Spinal cord (tissue), 10 donors: ENCODE results near the gene RHOBTB1. TPM values are rescaled to one million over a fixed set of nuclear protein-coding genes. Genes with fewer than 3 reads are reported as not detected.
A peak's percentile ranks its signal among the peaks of the same experiment; 100 is the strongest.
"Not testable (repeated sequence)": the region's sequence is repeated elsewhere in the genome, so short reads cannot be mapped to it uniquely, and the experiment has no call there.

ENCODE experiments used
- DNase-seq, 6 donors: peaks; one replicate each; pipeline versions ENCODE4 v3.0.0 to v3.0.0-alpha.2; 2013 to 2015; ENCODE audit warnings: low spot score in 6 of 6, low read depth in 4 of 6
- H3K27ac ChIP-seq: one replicate; pipeline ENCODE4 v1.5.1; 2013; ENCODE audit warnings: low read depth, low read length, control low read depth
- H3K27me3 ChIP-seq: one replicate; pipeline ENCODE4 v1.6.1; 2013; ENCODE audit warnings: low read length; ENCODE audit not compliant: control insufficient read depth, insufficient read depth
- H3K36me3 ChIP-seq: one replicate; pipeline ENCODE4 v1.6.1; 2013; ENCODE audit warnings: low read length; ENCODE audit not compliant: control insufficient read depth, insufficient read depth
- H3K4me1 ChIP-seq: one replicate; pipeline ENCODE4 v1.6.1; 2013; ENCODE audit warnings: low read length; ENCODE audit not compliant: control insufficient read depth, insufficient read depth
- H3K4me3 ChIP-seq: one replicate; pipeline ENCODE4 v1.5.1; 2013; ENCODE audit warnings: low read depth, low read length, control low read depth
- H3K9me3 ChIP-seq: one replicate; pipeline ENCODE4 v1.6.1; 2013; ENCODE audit warnings: low read length; ENCODE audit not compliant: control insufficient read depth, insufficient read depth
- WGBS: methylation state at CpG from one replicate; pipeline ENCODE4 v1.1.5; 2013; ENCODE audit warnings: missing lambda C conversion rate; ENCODE audit not compliant: insufficient coverage; 5-methylcytosine and 5-hydroxymethylcytosine counted together
- polyA plus RNA-seq, 2 donors: library from polyadenylated mRNA; unstranded; fragments of 120-200 nt; gene quantifications; one replicate each; pipeline ENCODE4 v1.2.1, GENCODE V29; 2013; ENCODE audit not compliant: insufficient read length in 2 of 2
- total RNA-seq, 2 donors: library from RNA; depleted of rRNA in 1 of 2; stranded (reverse); fragments of 120-200 nt in 1 of 2; fragments of >200 nt in 1 of 2; gene quantifications; one replicate each; pipeline versions ENCODE4 v1.2.3 to v1.2.4, GENCODE V29; 2013 to 2014
- donor health status: healthy.

Gene RHOBTB1
- total and polyA plus RNA-seq, 4 donors, result 16.7 to 55.4 (median 19.0) TPM

DNA sequence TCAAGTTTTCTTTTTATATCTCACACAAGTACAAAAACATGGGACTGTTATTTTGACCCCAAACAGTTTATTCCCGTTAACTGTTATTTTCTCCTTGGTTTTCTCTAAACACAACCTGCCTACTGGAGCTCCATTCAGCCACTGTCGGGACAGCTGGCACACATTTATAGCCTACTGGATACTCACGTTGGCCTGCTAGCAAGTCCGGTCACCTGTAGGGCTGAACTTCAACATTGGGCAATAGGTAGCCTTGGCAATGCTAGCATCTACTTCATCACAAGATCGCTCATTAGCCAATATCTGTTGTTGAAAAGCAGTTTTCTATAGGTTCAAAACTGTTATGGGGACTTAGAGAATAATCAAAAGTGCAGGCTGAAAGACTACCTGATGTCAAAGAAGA lies 32.3 kb downstream of the RHOBTB1 start:
- DNase-seq, result no peak
- Histone ChIP-seq H3K36me3 (peaks cover 3% of the 10 kb centered on the region), H3K27me3 (no peaks in the 10 kb centered on the region), H3K4me1 (no peaks in the 10 kb centered on the region), H3K9me3 (no peaks in the 10 kb centered on the region), H3K4me3 (no peak overlapping the region), H3K27ac (no peak overlapping the region)
- WGBS, result 91% methylated on average over 4 of the region's 5 CpGs

DNA sequence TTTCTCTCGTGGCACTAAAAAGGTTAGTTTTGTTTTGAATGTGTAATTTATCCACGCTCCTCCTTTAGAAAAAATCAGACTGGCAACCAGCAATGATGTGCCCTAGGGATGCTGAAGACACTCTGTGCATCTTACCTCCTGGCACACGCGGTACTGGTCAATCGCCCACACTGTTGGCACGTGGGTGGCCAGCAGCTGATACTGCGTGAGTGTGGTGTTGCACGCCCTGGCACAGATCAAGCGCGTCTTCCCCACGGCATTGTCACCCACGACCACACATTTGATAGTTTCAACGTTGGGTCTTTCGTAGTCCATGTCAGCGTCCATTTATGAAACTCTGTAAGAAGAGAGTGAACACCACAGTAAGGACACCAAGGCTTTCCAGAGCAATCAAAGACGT lies 32.8 kb downstream of the RHOBTB1 start:
- Histone ChIP-seq H3K27me3 (no peaks in the 10 kb centered on the region), H3K36me3 (peaks cover 3% of the 10 kb centered on the region), H3K4me3 (no peak overlapping the region), H3K4me1 (no peaks in the 10 kb centered on the region), H3K27ac (no peak overlapping the region), H3K9me3 (no peaks in the 10 kb centered on the region)
- whole genome bisulfite sequencing, result 96% methylated on average over 15 of the region's 16 CpGs
- no peak for DNase-seq

DNA sequence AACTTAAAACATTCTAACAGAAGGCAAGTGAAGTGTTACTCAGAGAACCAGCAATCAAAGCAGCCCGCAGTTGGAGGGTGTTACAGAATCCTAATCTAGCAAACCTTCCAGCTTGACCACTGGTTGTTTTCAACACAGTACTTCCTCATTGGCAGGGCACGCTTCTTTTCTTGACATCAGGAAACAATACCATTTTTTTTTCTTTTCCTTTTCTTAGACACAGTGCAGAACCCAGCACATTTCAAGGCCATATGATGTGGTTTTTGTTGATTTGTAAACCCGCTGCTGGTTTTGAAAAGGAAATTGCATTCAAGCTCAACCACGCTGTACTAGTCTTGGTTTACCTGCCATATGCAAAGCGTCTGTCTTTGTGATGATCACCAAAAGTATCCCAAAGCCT lies 33.4 kb downstream of the RHOBTB1 start:
- H3K4me1 ChIP-seq, result no peaks in the 10 kb centered on the region
- no peak overlapping the region for H3K27ac ChIP-seq
- WGBS, result 60% methylated on average over 1 of the region's 5 CpGs
- H3K4me3 ChIP-seq, result no peak overlapping the region
- peaks cover 3% of the 10 kb centered on the region for H3K36me3 ChIP-seq
- no peaks in the 10 kb centered on the region for H3K27me3 ChIP-seq
- DNase-seq, result peak in 1 of 6 donors; percentile 33
- no peaks in the 10 kb centered on the region for H3K9me3 ChIP-seq

DNA sequence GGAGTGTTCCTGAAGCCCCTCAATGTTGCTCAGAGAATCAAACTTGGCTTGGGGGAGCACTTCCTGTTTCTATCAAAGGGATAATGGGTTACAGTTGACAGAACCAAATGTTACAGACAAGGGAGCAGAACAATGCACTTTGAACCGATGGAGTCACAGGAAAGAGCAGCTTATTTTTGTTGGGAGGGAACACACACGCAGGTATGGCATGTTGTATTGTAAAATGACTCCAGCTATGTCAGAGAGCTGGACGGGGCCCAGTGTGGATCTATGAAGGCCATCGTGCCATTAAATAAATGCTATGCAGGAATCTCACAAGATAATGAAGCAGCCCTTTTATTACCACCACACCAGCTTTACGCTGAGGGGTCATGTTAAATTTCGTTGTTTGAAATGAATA lies 35.1 kb downstream of the RHOBTB1 start:
- Histone ChIP-seq H3K27me3 (no peaks in the 10 kb centered on the region), H3K4me3 (no peak overlapping the region), H3K4me1 (no peaks in the 10 kb centered on the region), H3K36me3 (peaks cover 3% of the 10 kb centered on the region), H3K27ac (no peak overlapping the region), H3K9me3 (no peaks in the 10 kb centered on the region)
- 82% methylated on average over 3 of the region's 6 CpGs for WGBS
- DNase-seq, result no peak

DNA sequence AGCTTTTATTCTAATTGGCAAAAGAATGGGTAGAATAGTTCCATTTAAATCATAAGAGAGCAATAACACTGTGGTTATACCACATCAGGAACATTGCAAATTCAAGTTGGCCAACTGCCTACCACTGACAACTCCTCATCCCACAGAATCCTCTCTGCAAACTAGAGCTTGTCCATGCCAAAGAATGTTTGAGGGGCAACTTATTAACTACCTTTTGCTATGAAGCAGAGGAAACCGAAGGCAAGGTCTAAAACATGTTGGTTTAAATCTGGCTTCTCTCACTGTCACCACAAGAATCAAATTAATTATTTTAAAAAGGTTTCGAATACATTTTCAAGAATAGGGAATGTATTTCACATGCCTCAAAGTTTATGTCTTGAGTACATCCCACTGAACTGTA lies 36.0 kb downstream of the RHOBTB1 start:
- no CpG with 5 or more reads among the region's 2 CpGs for WGBS
- peaks cover 3% of the 10 kb centered on the region for H3K36me3 ChIP-seq
- DNase-seq, result no peak

DNA sequence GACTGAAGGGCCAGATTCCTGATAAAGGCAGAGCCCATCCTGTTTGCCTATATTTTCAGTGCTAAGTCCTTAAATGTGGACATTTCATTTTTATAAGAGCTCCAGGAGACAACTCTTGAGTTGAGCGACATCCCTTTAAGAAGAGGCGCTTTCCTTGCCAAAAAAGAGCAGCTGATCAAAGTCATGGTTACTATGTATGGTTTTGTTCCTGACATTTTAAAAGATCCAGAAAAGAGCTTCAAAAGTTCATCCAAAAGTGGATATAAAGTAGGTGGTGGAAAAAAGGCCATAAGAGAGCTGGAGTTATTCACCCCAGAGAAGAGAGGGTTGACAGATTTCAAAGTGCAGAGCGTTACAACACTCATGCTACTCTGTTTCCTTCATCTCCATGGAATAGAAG lies 36.7 kb downstream of the RHOBTB1 start:
- Histone ChIP-seq H3K4me1 (no peaks in the 10 kb centered on the region), H3K36me3 (peaks cover 3% of the 10 kb centered on the region), H3K27me3 (no peaks in the 10 kb centered on the region), H3K4me3 (no peak overlapping the region), H3K27ac (no peak overlapping the region), H3K9me3 (no peaks in the 10 kb centered on the region)
- 92% methylated on average over 2 of the region's 3 CpGs for WGBS
- no peak for DNase-seq

More for the DNA sequence above, 36.0 kb downstream of the RHOBTB1 start:
- Histone ChIP-seq H3K9me3 (no peaks in the 10 kb centered on the region), H3K27ac (no peak overlapping the region), H3K4me3 (no peak overlapping the region), H3K27me3 (no peaks in the 10 kb centered on the region), H3K4me1 (no peaks in the 10 kb centered on the region)

DNA sequence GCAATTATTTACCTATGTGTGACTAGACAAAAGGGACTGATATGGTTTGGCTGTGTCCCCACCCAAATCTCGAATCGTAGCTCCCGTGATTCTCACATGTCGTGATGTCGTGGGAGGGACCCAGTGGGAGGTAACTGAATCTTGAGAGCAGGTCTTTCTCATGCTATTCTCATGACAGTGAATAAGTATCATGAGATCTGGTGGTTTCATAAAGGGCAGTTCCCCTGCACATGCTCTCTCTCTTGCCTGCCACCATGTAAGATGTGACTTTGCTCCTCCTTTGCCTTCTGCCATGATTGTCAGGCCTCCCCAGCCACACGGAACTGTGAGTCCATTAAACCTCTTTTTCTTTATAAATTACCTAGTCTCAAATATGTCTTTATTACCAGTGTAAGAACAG lies 37.2 kb downstream of the RHOBTB1 start:
- not testable (repeated sequence) for DNase-seq, H3K27me3 ChIP-seq, H3K4me1 ChIP-seq, H3K27ac ChIP-seq, H3K4me3 ChIP-seq, H3K9me3 ChIP-seq, H3K36me3 ChIP-seq
- WGBS, result 96% methylated on average over 4 of the region's 6 CpGs

DNA sequence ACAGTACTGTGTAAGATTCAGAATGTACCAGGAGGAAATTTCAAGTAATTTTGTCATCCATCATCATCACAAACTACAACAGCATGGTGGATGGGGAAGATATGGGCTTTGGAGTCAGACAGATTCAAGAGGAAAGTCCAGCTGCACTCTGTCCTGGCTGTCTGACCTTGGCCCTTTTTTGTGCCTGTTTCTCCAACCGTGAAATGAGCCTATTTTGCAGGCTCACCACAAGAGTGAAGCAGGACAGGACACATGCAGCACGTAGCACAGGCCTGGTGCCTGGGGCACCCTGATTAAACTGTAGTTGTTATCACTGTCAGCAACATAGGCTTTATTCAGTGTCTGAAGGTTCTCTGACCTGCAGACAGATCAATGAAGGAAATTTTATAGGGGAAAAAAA lies 37.6 kb downstream of the RHOBTB1 start:
- H3K27ac ChIP-seq, result no peak overlapping the region

DNA sequence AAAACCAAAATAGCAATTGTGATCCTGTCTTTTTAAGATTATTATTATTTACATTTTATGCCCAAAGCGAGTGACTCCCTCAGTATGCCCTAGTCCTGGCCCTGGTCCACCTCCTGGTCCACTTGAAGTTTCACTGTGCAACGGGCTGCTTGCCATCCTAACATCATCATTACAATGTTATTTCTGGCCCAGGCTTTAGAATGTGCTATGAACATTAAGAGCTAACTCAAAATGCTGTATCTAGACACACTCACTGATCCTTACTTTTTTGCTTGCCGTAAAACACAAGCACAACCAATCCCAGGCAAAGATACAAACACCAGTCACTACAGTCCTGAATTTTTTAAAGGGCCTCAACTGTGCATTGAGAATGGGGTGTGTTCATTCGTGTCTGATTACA lies 38.4 kb downstream of the RHOBTB1 start:
- peak in 1 of 6 donors; percentile 44 for DNase-seq
- 54% methylated on average over 2 of the region's 4 CpGs for WGBS
- peaks cover 5% of the 10 kb centered on the region for H3K4me1 ChIP-seq
- H3K36me3 ChIP-seq, result no peaks in the 10 kb centered on the region
- no peak overlapping the region for H3K27ac ChIP-seq
- no peak overlapping the region for H3K4me3 ChIP-seq
- H3K9me3 ChIP-seq, result no peaks in the 10 kb centered on the region
- no peaks in the 10 kb centered on the region for H3K27me3 ChIP-seq

More for the DNA sequence above, 37.6 kb downstream of the RHOBTB1 start:
- Histone ChIP-seq H3K9me3 (no peaks in the 10 kb centered on the region), H3K27me3 (no peaks in the 10 kb centered on the region), H3K36me3 (peaks cover 3% of the 10 kb centered on the region), H3K4me3 (no peak overlapping the region), H3K4me1 (peaks cover 5% of the 10 kb centered on the region)
- 60% methylated on average over 2 of the region's 2 CpGs for WGBS
- DNase-seq, result no peak

DNA sequence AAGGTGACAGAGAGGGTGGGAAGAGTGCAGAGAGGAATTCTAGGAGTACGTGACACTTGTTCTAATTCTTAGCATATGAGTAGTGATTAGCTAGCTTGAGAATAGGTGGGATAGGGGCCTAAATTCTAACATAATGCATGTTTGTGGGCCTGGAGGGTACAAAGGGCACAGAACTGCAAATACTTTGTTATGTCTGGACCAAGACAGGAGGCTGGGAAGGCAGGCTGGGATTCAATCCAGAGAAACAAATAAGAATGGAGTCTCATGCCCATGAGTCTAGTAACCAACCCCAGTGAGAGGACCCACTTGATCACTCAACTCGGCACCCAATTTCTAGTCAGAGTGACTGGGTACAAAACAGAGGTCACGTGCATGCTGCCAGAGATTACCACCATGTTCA lies 40.9 kb downstream of the RHOBTB1 start:
- DNase-seq, result no peak
- Histone ChIP-seq H3K9me3 (no peaks in the 10 kb centered on the region), H3K4me1 (peaks cover 5% of the 10 kb centered on the region), H3K27me3 (no peaks in the 10 kb centered on the region), H3K4me3 (no peak overlapping the region), H3K27ac (no peak overlapping the region), H3K36me3 (no peaks in the 10 kb centered on the region)
- WGBS, result 89% methylated on average over 3 of the region's 3 CpGs
